LNCaP clone FGC (cell line): ENCODE data around the gene ZNF282.
A peak's percentile ranks its signal among the peaks of the same experiment; 100 is the strongest.

Experiments used
- DNase-seq: peaks from one replicate; pipeline ENCODE4 v3.0.0-alpha.2; 2011; ENCODE audit warnings: low read depth
- H3K4me3 ChIP-seq: 2 replicates; pipeline ENCODE4 v1.5.1; 2011; ENCODE audit warnings: mild to moderate bottlenecking, low read depth, low read length, control low read depth
- TF ChIP-seq, protein P1 (sequence below): IDR thresholded peaks from 2 replicates; pipeline ENCODE4 v1.5.1; 2012; ENCODE audit warnings: mild to moderate bottlenecking; ENCODE audit not compliant: control insufficient read depth, insufficient read depth; ENCODE audit errors: extremely low read depth

ZNF282 gene

DNA sequence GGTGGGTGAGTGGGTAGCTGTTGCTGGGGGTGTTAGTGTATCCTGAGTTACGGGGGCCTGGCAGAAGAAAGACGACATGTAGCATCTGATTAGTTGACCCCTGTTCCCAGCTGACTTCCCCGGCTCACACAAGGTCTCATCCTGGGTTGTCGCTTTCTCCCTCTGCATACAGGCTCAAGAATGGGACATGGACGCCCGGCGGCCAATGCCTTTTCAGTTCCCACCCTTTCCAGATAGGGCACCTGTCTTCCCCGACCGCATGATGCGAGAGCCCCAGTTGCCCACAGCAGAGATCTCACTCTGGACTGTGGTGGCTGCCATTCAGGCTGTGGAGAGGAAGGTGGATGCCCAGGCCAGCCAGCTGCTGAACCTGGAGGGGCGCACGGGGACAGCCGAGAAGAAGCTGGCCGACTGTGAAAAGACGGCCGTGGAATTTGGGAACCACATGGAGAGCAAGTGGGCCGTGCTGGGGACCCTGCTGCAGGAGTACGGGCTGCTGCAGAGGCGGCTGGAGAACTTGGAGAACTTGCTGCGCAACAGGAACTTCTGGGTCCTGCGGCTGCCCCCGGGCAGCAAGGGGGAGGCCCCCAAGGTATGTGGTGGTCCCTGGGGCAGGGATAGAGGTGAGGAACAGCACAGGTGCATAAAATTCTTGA lies 2.9 kb downstream of the ZNF282 start:
- TF ChIP-seq, protein P1, sequence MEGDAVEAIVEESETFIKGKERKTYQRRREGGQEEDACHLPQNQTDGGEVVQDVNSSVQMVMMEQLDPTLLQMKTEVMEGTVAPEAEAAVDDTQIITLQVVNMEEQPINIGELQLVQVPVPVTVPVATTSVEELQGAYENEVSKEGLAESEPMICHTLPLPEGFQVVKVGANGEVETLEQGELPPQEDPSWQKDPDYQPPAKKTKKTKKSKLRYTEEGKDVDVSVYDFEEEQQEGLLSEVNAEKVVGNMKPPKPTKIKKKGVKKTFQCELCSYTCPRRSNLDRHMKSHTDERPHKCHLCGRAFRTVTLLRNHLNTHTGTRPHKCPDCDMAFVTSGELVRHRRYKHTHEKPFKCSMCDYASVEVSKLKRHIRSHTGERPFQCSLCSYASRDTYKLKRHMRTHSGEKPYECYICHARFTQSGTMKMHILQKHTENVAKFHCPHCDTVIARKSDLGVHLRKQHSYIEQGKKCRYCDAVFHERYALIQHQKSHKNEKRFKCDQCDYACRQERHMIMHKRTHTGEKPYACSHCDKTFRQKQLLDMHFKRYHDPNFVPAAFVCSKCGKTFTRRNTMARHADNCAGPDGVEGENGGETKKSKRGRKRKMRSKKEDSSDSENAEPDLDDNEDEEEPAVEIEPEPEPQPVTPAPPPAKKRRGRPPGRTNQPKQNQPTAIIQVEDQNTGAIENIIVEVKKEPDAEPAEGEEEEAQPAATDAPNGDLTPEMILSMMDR: no peak
- no peak overlapping the region for H3K4me3 ChIP-seq
- no peak for DNase-seq

DNA sequence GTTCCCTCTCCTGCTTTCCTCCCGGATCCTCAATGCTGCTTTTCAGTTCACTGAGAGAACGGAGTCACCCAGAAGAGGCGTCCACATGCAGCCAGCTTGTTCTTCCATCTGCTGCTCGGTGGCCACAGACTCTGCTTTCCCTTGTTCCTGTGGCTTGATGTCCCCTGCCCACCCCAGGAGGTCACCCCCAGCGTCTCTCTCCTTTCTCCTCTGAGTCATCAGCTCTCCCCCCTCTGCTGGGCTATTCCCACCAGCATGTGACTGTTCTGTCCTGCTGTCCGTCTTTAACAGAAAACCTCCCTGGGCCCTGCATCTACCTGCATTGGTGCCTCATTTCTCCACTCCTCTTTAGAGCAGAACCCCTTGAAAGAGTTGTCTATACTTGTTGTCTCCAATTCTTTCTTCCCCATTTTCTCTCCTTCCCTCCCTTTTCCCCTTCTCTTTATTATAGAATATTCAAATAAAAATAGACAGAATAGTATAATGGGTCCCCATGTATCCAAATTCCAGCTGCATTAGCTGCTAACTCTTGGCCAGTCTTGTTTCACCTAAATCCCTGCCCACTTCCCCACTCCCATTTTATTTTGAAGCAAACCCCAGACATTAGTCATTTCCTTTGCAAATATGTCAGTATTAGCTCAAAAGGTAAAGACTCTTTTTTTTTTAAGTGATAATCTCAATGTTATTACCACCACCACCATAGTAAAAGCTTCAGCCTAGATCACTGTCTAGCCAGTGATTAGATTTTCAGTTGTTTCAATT lies 4.1 kb downstream of the ZNF282 start:
- H3K4me3 ChIP-seq: no peak overlapping the region
- DNase-seq: no peak
- TF ChIP-seq, protein P1: no peak

DNA sequence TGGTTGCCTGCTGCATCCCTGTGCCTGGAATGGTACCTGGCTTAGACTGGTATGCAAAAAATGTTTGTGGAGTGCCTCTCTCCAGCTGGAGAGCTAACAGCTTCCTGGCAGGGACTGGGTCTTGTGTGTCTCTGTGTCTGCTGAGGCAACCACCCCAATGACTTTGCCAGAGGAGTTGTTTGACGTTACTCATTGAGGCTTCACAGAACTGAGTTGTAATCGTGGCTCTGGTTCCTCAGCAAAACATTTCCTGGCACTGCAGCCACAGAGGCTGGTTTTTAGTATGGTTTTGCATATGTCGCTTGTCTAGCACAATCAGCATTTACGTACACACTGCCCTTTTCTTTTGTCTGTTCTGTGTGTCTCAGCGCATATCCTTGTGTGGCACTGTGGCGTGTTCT lies 7.5 kb downstream of the ZNF282 start:
- DNase-seq: no peak
- TF ChIP-seq, protein P1: no peak
- no peak overlapping the region for H3K4me3 ChIP-seq

DNA sequence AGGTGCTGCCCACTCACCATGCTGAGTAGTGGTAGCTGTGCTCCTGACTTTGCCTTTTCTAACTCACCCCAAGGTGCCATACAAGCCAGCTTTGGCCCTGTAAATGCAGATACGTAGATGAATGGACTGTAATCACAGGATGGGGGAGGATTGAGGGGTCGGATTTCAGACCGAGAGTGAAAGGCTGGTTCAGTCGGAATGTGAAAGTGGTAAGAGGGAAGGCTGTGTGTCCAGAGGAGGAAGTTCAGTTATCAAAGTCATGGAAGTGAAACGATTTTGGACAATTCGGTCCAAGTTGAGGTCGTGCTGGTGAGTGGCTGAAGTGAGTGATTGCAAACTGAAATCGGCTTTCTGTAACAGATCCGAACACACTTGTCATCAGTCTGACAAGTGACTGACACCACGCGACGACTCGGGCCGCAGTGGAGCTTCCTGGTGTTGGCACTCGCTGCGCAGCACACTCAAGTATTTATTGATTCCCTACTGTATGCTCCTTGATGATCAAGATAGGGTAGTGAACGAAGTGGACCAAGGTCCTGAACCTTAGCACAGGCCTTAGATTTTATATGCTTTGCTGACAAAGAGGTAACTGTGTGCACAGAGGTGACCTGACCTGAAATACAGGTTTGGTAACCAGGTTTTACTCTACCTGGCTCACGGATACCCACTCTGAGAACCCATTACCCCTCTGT lies 10.5 kb downstream of the ZNF282 start:
- H3K4me3 ChIP-seq: peak overlapping the region; percentile 33
- peak; percentile 91 for DNase-seq
- TF ChIP-seq, protein P1: no peak

DNA sequence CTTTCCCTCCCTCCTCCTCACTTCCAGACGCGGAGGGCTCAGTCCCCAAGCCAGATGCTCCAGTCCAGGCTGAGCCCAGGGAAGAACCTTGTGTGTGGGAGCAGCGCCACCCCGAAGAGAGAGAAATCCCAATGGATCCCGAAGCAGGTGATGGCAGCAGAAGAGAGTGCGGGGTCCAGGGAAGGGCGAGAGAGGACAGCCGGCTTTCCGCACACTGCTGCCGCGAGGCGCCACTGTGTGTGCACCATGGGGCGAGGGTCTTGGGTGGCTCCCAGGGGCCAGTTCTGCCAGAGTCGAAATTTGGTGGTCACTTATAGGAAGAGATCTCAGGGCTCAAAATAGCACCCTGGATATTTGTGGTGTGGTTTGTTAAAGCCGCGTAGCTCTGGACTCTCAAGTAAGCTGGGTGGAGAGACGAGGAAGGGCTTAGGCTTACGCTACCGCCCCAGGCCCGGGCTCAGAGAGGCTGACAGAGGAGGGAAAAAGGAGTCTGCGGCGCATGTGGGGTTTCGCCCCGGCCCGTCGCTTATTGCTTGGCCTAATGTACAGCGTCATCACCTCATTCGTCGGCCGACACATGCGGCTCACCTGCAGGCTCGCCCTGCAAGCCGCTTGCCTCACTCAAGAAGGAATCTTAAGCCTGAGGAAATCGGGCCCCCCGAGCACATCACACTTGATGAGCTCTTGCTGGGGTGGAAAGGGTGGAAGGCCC lies 12.1 kb downstream of the ZNF282 start:
- TF ChIP-seq, protein P1: no peak
- no peak for DNase-seq
- no peak overlapping the region for H3K4me3 ChIP-seq

DNA sequence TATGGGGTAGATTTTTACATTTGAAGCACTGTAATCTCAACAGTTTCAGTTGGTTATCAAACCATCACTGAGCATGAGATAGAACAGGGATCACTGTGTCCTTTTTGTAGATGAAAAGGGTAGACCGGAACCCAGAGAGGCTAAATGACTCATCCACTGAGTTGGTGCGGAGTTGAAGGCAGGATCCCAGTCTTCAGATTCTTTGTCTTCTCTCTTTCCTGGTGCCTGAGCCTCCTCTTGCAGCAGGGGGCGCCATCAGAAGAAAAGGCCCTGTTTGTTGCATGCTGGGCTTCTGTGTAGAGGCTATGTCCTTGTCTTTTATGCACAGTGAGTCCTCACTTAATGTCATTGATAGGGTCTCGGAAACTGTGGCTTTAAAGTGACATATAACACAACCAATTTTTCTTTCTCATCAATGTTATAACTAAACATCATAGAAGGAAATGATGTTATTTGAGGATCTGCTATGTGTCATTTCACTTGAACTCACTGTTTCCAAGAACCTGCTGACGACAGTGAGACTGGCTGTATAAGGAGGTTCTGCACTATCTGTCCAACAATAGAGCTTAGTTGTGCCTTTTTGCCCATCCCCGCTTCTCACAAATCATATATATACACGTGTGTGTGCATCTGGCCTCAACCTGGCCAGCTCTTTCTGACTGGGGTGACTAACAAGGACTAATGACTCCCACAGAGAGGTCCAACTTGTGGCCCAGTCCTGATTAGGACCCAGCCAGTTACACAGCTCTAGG lies 14.3 kb downstream of the ZNF282 start:
- H3K4me3 ChIP-seq: no peak overlapping the region
- no peak for DNase-seq
- TF ChIP-seq, protein P1: peak; percentile 50
